Fibroblast of lung (primary cell): ENCODE measurements around the gene JUNB.

Experiments used
- CTCF ChIP-seq, 2 donors: IDR thresholded peaks in 1 of 2; conservative IDR thresholded peaks in 1 of 2; 1 replicate in 1 of 2; 2 replicates in 1 of 2; pipeline ENCODE4 v1.5.1; 2011 to 2012; ENCODE audit warnings: low read length in 2 of 2, control low read depth in 1 of 2, inconsistent platforms in 1 of 2, low read depth in 1 of 2, mild to moderate bottlenecking in 1 of 2
- EZH2 ChIP-seq: IDR thresholded peaks from 2 replicates; pipeline ENCODE4 v1.5.1; 2012; ENCODE audit warnings: low read length, control low read depth, mild to moderate bottlenecking; ENCODE audit errors: missing control alignments

GRCh38 chr19:12778905-12779161 is 12.5 kb upstream of the JUNB start:
- no peak for TF ChIP-seq CTCF (conservative IDR thresholded peaks at IDR 0.05 in 1 of 2, IDR thresholded peaks at IDR 0.05 in 1 of 2; ENCODE audit: low read depth in 1 of 2, low read length in 2 of 2)
- TF ChIP-seq EZH2, result no peak
